T-helper 1 cell treated with Interleukin-12 subunit alpha and Interleukin-12 subunit beta and Interleukin-4 antibody, amounts not matched to agents 30 μg/mL and 1 μg/mL, for 36 hours (primary cell): ENCODE data around the gene ZNF14.
"Not testable (repeated sequence)": the region's sequence is repeated elsewhere in the genome, so short reads cannot be mapped to it uniquely, and the experiment has no call there.

ENCODE experiments used
- H3K27ac Mint-ChIP-seq: one replicate; pipeline ENCODE4 v1.8.0; 2021; ENCODE audit warnings: mild to moderate bottlenecking, mixed read lengths
- H3K27me3 Mint-ChIP-seq: one replicate; pipeline ENCODE4 v1.8.0; 2021; ENCODE audit warnings: low read depth, mixed read lengths
- H3K36me3 Mint-ChIP-seq: one replicate; pipeline ENCODE4 v1.8.0; 2021; ENCODE audit warnings: low read depth, mixed read lengths
- H3K4me1 Mint-ChIP-seq: one replicate; pipeline ENCODE4 v1.8.0; 2021; ENCODE audit warnings: low read depth, mixed read lengths
- H3K4me3 Mint-ChIP-seq: one replicate; pipeline ENCODE4 v1.8.0; 2021; ENCODE audit warnings: mild to moderate bottlenecking, moderate library complexity, mixed read lengths
- H3K9me3 Mint-ChIP-seq: one replicate; pipeline ENCODE4 v1.8.0; 2021; ENCODE audit warnings: mixed read lengths

Gene ZNF14

GRCh38 chr19:19732579-19733501, at the start of gene ZNF14:
ZNF14 (minus strand) TSS chr19:19733112; CDS start chr19:19732958, 154 bp downstream.
- H3K27me3 Mint-ChIP-seq = no peaks in the 10 kb centered on the region
- H3K27ac Mint-ChIP-seq = peak within 1 kb of the TSS; percentile 94
- peak within 1 kb of the TSS; percentile 98 for H3K4me3 Mint-ChIP-seq
- peaks cover 34% of the 10 kb centered on the region for H3K36me3 Mint-ChIP-seq
- peaks cover 11% of the 10 kb centered on the region for H3K4me1 Mint-ChIP-seq
- H3K9me3 Mint-ChIP-seq = peaks cover 46% of the 10 kb centered on the region

GRCh38 chr19:19781791-19782190, 48.9 kb upstream of the ZNF14 start:
- not testable (repeated sequence) for H3K27me3 Mint-ChIP-seq, H3K4me3 Mint-ChIP-seq, H3K27ac Mint-ChIP-seq
- Mint-ChIP-seq H3K4me1 (peaks cover 18% of the 10 kb centered on the region), H3K36me3 (peaks cover 77% of the 10 kb centered on the region), H3K9me3 (peaks cover 70% of the 10 kb centered on the region)

GRCh38 chr19:19778666-19779065, 45.8 kb upstream of the ZNF14 start:
- Mint-ChIP-seq H3K36me3 (peaks cover 53% of the 10 kb centered on the region), H3K9me3 (peaks cover 53% of the 10 kb centered on the region), H3K27me3 (no peaks in the 10 kb centered on the region), H3K4me1 (peaks cover 30% of the 10 kb centered on the region), H3K27ac (no peak overlapping the region), H3K4me3 (peak overlapping the region; percentile 98)

- H3K27me3 Mint-ChIP-seq = no peaks in the 10 kb centered on the region
- peaks cover 47% of the 10 kb centered on the region for H3K36me3 Mint-ChIP-seq
- H3K4me1 Mint-ChIP-seq = peaks cover 30% of the 10 kb centered on the region
- no peak overlapping the region for H3K27ac Mint-ChIP-seq
- H3K9me3 Mint-ChIP-seq = peaks cover 48% of the 10 kb centered on the region
- H3K4me3 Mint-ChIP-seq = peak overlapping the region; percentile 98
Measured at GRCh38 chr19:19777692-19778091, 44.8 kb upstream of the ZNF14 start.

GRCh38 chr19:19776206-19777008, 43.5 kb upstream of the ZNF14 start:
- Mint-ChIP-seq H3K4me3 (peak overlapping the region; percentile 98), H3K27ac (peak overlapping the region; percentile 83), H3K9me3 (peaks cover 40% of the 10 kb centered on the region), H3K4me1 (peaks cover 30% of the 10 kb centered on the region), H3K36me3 (peaks cover 36% of the 10 kb centered on the region), H3K27me3 (no peaks in the 10 kb centered on the region)

- peak overlapping the region; percentile 83 for H3K27ac Mint-ChIP-seq
- peaks cover 31% of the 10 kb centered on the region for H3K36me3 Mint-ChIP-seq
- no peaks in the 10 kb centered on the region for H3K27me3 Mint-ChIP-seq
- peaks cover 41% of the 10 kb centered on the region for H3K9me3 Mint-ChIP-seq
- H3K4me1 Mint-ChIP-seq = peaks cover 30% of the 10 kb centered on the region
- H3K4me3 Mint-ChIP-seq = peak overlapping the region; percentile 98
Measured at GRCh38 chr19:19775891-19776205, 42.9 kb upstream of the ZNF14 start.

GRCh38 chr19:19774354-19775033, 41.6 kb upstream of the ZNF14 start:
- Mint-ChIP-seq H3K9me3 (peaks cover 34% of the 10 kb centered on the region), H3K27ac (no peak overlapping the region), H3K4me1 (peaks cover 30% of the 10 kb centered on the region), H3K4me3 (peak overlapping the region; percentile 17), H3K27me3 (no peaks in the 10 kb centered on the region), H3K36me3 (peaks cover 22% of the 10 kb centered on the region)

GRCh38 chr19:19771963-19772362, 39.1 kb upstream of the ZNF14 start:
- H3K36me3 Mint-ChIP-seq, H3K27ac Mint-ChIP-seq, H3K4me3 Mint-ChIP-seq, H3K27me3 Mint-ChIP-seq: not testable (repeated sequence)
- Mint-ChIP-seq H3K4me1 (peaks cover 14% of the 10 kb centered on the region), H3K9me3 (peaks cover 28% of the 10 kb centered on the region)

GRCh38 chr19:19769971-19770370, 37.1 kb upstream of the ZNF14 start:
- not testable (repeated sequence) for H3K4me3 Mint-ChIP-seq, H3K27ac Mint-ChIP-seq, H3K27me3 Mint-ChIP-seq, H3K36me3 Mint-ChIP-seq, H3K4me1 Mint-ChIP-seq
- H3K9me3 Mint-ChIP-seq = peaks cover 40% of the 10 kb centered on the region

- Mint-ChIP-seq H3K27me3 (no peaks in the 10 kb centered on the region), H3K9me3 (peaks cover 28% of the 10 kb centered on the region), H3K27ac (no peak overlapping the region), H3K4me3 (no peak overlapping the region), H3K36me3 (no peaks in the 10 kb centered on the region), H3K4me1 (no peaks in the 10 kb centered on the region)
Measured at GRCh38 chr19:19758164-19758563, 25.3 kb upstream of the ZNF14 start.

GRCh38 chr19:19752760-19753403, 20.0 kb upstream of the ZNF14 start:
- Mint-ChIP-seq H3K27ac (no peak overlapping the region), H3K9me3 (peaks cover 35% of the 10 kb centered on the region), H3K4me1 (no peaks in the 10 kb centered on the region), H3K27me3 (no peaks in the 10 kb centered on the region), H3K36me3 (no peaks in the 10 kb centered on the region), H3K4me3 (no peak overlapping the region)

GRCh38 chr19:19751846-19752245, 18.9 kb upstream of the ZNF14 start:
- H3K4me3 Mint-ChIP-seq = no peak overlapping the region
- peaks cover 34% of the 10 kb centered on the region for H3K9me3 Mint-ChIP-seq
- no peaks in the 10 kb centered on the region for H3K4me1 Mint-ChIP-seq
- H3K27me3 Mint-ChIP-seq = no peaks in the 10 kb centered on the region
- H3K27ac Mint-ChIP-seq = no peak overlapping the region
- no peaks in the 10 kb centered on the region for H3K36me3 Mint-ChIP-seq

GRCh38 chr19:19750842-19751790, 18.2 kb upstream of the ZNF14 start:
- Mint-ChIP-seq H3K9me3 (peaks cover 29% of the 10 kb centered on the region), H3K4me3 (no peak overlapping the region), H3K27ac (no peak overlapping the region), H3K27me3 (no peaks in the 10 kb centered on the region), H3K4me1 (no peaks in the 10 kb centered on the region), H3K36me3 (no peaks in the 10 kb centered on the region)
